ENCODE data around the gene KCTD1. TPM values are rescaled to one million over a fixed set of nuclear protein-coding genes. Genes with fewer than 3 reads are reported as not detected.

KCTD1 gene
- total and polyA plus RNA-seq, 2 donors (not counting 1 experiment from before 2014, with no cell fraction given) = 4.2 to 8.4 TPM

GRCh38 chr18:26414901-26415440 lies 133.4 kb downstream of the KCTD1 start:
- peak in 1 of 2 donors; percentile 29 for DNase-seq (ENCODE audit: low read depth in 2 of 2)
- H3K79me2 ChIP-seq (ENCODE audit: control insufficient read depth, insufficient read depth, low read length) = no peaks in the 10 kb centered on the region
- no peaks in the 10 kb centered on the region for H3K4me1 ChIP-seq (ENCODE audit: control insufficient read depth, extremely low read depth, insufficient read depth, low read length)
- H3K27ac ChIP-seq (ENCODE audit: insufficient read depth, low read length) = no peak overlapping the region
- no peaks in the 10 kb centered on the region for H4K20me1 ChIP-seq (ENCODE audit: control insufficient read depth, extremely low read depth, insufficient read depth, low read length)
- H3K4me2 ChIP-seq (ENCODE audit: extremely low read depth, insufficient read depth, low read length) = no peak overlapping the region
- no peak overlapping the region for H3K4me3 ChIP-seq (replicated peaks in 1 of 4; ENCODE audit: control extremely low read depth in 1 of 4, insufficient read depth in 1 of 4, low read depth in 3 of 4, low read length in 4 of 4)
- no peak overlapping the region for H2AFZ ChIP-seq (ENCODE audit: low read length)
- no peaks in the 10 kb centered on the region for H3K9me3 ChIP-seq (ENCODE audit: control insufficient read depth, insufficient read depth, low read depth, low read length)
- TF ChIP-seq EZH2 (IDR thresholded peaks at IDR 0.05; ENCODE audit: low read length, missing control alignments) (no peak), CTCF (conservative IDR thresholded peaks at IDR 0.05 in 1 of 2, IDR thresholded peaks at IDR 0.05 in 1 of 2; ENCODE audit: low read depth in 1 of 2, low read length in 2 of 2) (no peak)
- H3K36me3 ChIP-seq (ENCODE audit: control insufficient read depth, insufficient read depth, low read length) = no peaks in the 10 kb centered on the region
- H3K27me3 ChIP-seq (ENCODE audit: control insufficient read depth, insufficient read depth, low read length) = no peaks in the 10 kb centered on the region
- H3K9ac ChIP-seq (ENCODE audit: insufficient read depth, low read length) = no peak overlapping the region

DNA sequence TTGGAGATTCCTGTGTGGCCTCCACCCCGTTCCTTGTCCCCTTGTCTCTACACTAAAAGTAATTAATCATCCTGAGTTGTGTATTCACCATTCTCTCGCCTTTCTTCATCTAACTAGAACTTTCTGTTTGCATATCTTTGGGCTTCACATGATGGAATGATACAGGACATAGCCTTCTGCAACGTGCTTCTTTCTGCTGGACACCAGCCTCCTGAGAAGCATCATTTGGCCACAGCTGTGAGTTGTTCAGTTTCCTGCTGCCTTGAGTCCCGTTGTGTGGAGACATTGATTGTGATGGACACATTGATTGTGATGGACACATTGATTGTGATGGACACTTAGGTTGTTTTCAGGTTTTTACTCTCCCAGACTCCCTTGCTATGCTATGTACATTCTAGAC lies 139.3 kb downstream of the KCTD1 start:
- Histone ChIP-seq H3K36me3 (ENCODE audit: control insufficient read depth, insufficient read depth, low read length) (no peaks in the 10 kb centered on the region), H3K9me3 (ENCODE audit: control insufficient read depth, insufficient read depth, low read depth, low read length) (no peaks in the 10 kb centered on the region), H3K79me2 (ENCODE audit: control insufficient read depth, insufficient read depth, low read length) (no peaks in the 10 kb centered on the region), H3K27ac (ENCODE audit: insufficient read depth, low read length) (no peak overlapping the region), H4K20me1 (ENCODE audit: control insufficient read depth, extremely low read depth, insufficient read depth, low read length) (no peaks in the 10 kb centered on the region), H3K4me1 (ENCODE audit: control insufficient read depth, extremely low read depth, insufficient read depth, low read length) (no peaks in the 10 kb centered on the region), H3K4me2 (ENCODE audit: extremely low read depth, insufficient read depth, low read length) (no peak overlapping the region), H3K9ac (ENCODE audit: insufficient read depth, low read length) (no peak overlapping the region), H3K27me3 (ENCODE audit: control insufficient read depth, insufficient read depth, low read length) (no peaks in the 10 kb centered on the region), H3K4me3 (replicated peaks in 1 of 4; ENCODE audit: control extremely low read depth in 1 of 4, insufficient read depth in 1 of 4, low read depth in 3 of 4, low read length in 4 of 4) (no peak overlapping the region), H2AFZ (ENCODE audit: low read length) (no peak overlapping the region)
- TF ChIP-seq EZH2 (IDR thresholded peaks at IDR 0.05; ENCODE audit: low read length, missing control alignments) (no peak), CTCF (conservative IDR thresholded peaks at IDR 0.05 in 1 of 2, IDR thresholded peaks at IDR 0.05 in 1 of 2; ENCODE audit: low read depth in 1 of 2, low read length in 2 of 2) (no peak)
- DNase-seq (ENCODE audit: low read depth in 2 of 2) = no peak

DNA sequence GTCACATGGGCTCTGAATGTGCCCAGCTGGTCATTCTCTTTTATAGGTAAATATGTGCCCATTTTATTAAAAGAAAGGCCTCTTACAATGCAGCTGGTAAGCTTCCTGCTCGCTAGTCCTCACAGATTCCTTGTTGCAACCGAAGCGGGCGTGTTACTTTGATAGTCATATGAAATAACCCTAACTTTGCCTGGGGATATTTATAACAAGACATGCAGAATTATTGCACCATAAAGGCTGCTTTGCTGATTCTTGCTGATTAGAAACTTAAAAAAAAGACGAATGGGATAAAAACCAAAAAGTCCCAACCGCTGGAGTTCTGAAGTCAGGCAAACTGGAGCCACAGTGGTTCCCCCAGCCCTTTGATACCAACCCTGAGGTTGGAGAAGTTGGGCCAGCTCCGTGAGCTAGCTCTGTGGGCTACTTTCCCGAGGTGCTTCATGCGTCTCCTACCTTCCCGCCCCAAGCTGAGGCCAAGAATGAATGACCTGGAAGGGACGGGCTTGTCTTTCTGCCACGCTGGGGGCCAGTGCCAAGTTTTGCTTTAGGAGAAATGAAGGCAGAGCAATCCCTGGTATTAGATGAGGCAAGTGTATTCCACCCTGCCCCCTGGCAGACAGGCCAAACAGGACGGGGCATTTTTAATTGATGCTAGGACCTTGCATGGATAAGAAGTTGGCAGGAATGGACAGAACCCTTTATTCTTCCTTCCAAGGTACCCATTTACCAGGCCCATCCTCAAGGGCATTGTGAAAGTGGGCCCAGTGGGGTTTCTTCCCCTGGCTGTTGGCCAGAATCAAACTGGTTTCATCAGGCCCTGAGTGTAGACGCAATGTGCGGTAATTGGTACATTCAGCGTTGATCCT lies 140.4 kb downstream of the KCTD1 start:
- TF ChIP-seq CTCF (conservative IDR thresholded peaks at IDR 0.05 in 1 of 2, IDR thresholded peaks at IDR 0.05 in 1 of 2; ENCODE audit: low read depth in 1 of 2, low read length in 2 of 2) (no peak), EZH2 (IDR thresholded peaks at IDR 0.05; ENCODE audit: low read length, missing control alignments) (no peak)
- no peak overlapping the region for H2AFZ ChIP-seq (ENCODE audit: low read length)
- H3K79me2 ChIP-seq (ENCODE audit: control insufficient read depth, insufficient read depth, low read length) = no peaks in the 10 kb centered on the region
- H3K36me3 ChIP-seq (ENCODE audit: control insufficient read depth, insufficient read depth, low read length) = no peaks in the 10 kb centered on the region
- no peaks in the 10 kb centered on the region for H3K4me1 ChIP-seq (ENCODE audit: control insufficient read depth, extremely low read depth, insufficient read depth, low read length)
- no peak overlapping the region for H3K4me2 ChIP-seq (ENCODE audit: extremely low read depth, insufficient read depth, low read length)
- no peak overlapping the region for H3K4me3 ChIP-seq (replicated peaks in 1 of 4; ENCODE audit: control extremely low read depth in 1 of 4, insufficient read depth in 1 of 4, low read depth in 3 of 4, low read length in 4 of 4)
- no peak for DNase-seq (ENCODE audit: low read depth in 2 of 2)
- H3K9ac ChIP-seq (ENCODE audit: insufficient read depth, low read length) = no peak overlapping the region
- no peaks in the 10 kb centered on the region for H3K9me3 ChIP-seq (ENCODE audit: control insufficient read depth, insufficient read depth, low read depth, low read length)
- H3K27me3 ChIP-seq (ENCODE audit: control insufficient read depth, insufficient read depth, low read length) = no peaks in the 10 kb centered on the region
- H3K27ac ChIP-seq (ENCODE audit: insufficient read depth, low read length) = no peak overlapping the region
- no peaks in the 10 kb centered on the region for H4K20me1 ChIP-seq (ENCODE audit: control insufficient read depth, extremely low read depth, insufficient read depth, low read length)

Measured in fibroblast of lung (primary cell).